ENCODE results near the gene OR12D1.
"Not testable (repeated sequence)": the region's sequence is repeated elsewhere in the genome, so short reads cannot be mapped to it uniquely, and the experiment has no call there.

The OR12D1 gene

GRCh38 chr6:29414588-29414987 lies at the start of gene OR12D1:
TSS of gene OR12D1 (plus strand) at chr6:29414928.
- DNase-seq (ENCODE audit: low read depth in 2 of 3, low spot score in 2 of 3): no peak

DNA sequence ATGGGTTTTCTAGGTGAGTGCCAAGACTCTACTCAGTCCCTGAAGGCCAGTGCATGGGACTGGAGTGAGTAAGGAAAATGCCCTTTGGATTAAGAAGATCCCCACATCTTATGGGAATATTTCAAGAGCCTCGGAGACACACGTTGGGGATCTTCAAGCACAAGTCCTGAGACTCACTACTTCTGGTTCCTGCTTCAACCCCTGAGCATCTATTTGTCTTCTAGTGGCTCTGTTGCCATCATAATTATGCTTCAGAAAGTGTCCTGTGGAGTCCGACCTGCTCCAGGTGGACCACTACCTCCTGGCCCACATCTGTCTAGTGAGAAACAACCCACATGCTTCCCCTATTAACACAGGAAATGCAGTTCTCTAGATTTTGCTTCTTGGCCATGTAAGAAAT lies 46.0 kb upstream of the OR12D1 start, which contains the start of gene OR5V1:
Gene OR5V1 (minus strand): TSS at position 101 of the 400 bp plus-strand sequence. CDS start 12,670 bp downstream, outside the sequence.
- DNase-seq (ENCODE audit: low read depth in 2 of 3, low spot score in 2 of 3): no peak

GRCh38 chr6:29375191-29375590 lies 39.5 kb upstream of the OR12D1 start, which contains the start of gene OR12D3:
TSS of gene OR12D3 (minus strand) at chr6:29375291. CDS start at chr6:29375287, 4 bp downstream.
- DNase-seq (ENCODE audit: low read depth in 2 of 3, low spot score in 2 of 3): no peak

DNA sequence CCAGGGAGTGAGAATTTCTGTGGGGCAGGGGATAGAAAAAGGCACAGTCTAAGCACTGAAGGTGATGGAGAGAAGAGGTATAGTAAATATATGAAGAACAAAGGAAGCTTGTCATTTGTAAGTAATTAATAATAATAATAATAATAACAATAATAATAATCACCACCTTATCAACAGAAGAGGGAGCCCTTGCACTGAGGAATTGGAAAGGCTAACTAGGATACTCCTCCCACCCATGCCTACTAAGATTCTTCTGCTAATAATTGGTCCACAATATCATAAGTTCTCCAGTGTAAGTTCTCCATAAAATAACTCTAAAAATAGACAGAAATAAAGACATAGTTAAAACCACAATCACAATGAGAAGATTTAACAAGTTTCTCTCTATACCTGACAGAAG lies 38.7 kb upstream of the OR12D1 start:
- DNase-seq (ENCODE audit: low read depth in 2 of 3, low spot score in 2 of 3): no peak

DNA sequence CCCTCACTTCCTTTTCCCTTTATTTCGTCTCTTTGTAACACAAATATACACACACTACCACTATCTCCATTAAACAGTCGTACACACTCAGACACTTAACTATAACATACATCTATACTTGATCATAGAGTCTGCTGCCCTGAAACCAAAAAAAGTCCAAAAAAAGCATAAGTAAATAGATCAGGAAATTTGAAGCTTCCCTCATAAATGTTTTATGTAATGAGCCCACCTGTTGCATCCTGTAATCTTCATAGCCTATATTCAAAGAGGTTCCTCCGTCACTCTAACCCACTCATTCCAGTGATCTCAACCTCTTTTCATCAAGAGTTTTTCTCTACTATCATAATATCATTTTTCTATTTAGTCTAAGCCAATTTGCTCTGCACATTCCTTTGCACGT lies 26.2 kb upstream of the OR12D1 start:
- DNase-seq (ENCODE audit: low read depth in 2 of 3, low spot score in 2 of 3): no peak

DNA sequence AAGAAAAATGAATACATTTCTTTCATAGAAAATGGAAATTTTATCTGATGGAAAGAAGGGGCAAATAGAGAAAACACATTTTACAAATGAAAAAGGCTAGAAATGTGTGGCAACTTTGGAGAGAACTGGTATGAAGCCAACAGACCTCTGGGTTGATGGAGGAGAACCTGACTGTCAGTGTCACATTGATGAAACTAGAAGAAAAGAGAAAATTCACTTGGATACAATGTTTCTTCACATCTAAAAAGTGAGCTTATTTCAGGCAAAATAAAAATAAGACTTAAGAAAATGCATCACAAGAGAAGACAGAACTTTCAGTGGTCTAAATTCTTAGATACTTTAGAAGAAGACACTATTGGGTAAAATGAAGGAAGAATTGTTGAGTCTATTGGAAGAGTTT lies 19.4 kb upstream of the OR12D1 start, which contains the start of gene OR12D2:
Gene OR12D2 (plus strand): TSS at position 301 of the 400 bp plus-strand sequence. CDS start 1,069 bp downstream, outside the sequence.
- DNase-seq (ENCODE audit: low read depth in 2 of 3, low spot score in 2 of 3): no peak

DNA sequence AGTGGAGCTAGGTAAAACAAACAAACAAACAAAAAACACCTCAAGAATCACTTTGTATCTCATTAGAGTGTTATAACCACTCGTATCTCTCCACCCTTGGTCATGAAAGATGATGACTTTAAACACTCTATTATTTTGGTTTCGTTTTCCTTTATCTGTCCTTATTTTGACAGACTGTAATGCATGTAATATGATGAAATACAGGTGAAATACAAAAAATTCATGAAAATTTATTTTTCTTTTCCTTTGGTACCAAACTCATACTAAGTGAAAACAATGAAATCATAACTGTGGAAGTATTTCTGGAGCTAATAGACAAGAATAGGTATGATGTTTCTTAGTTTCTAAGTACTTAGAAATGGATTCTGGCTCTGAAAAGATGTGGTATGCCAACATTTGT lies 15.2 kb upstream of the OR12D1 start:
- no peak for DNase-seq (ENCODE audit: low read depth in 2 of 3, low spot score in 2 of 3)

DNA sequence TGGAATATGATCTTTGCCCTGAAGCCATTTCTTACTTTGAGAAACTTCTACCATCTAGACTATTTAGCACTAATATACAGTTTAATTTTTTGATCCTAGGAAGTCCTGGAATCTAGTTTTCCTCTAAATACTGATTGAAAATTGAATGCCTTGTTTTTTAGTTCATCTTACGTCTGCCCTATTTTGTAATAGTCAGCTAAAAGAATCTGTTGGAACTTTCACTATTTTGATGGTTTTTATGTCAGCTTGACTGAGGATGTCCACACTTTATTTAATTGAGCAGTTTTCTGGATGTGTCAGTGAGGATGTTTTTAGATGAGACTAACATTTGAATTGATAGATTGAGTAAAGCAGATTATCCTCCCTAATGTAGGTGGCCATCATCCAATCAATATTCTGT lies 10.9 kb upstream of the OR12D1 start:
- DNase-seq (ENCODE audit: low read depth in 2 of 3, low spot score in 2 of 3): no peak

- no peak for DNase-seq (ENCODE audit: low read depth in 2 of 3, low spot score in 2 of 3)
Measured at GRCh38 chr6:29419516-29419915, 4.8 kb downstream of the OR12D1 start.

GRCh38 chr6:29424168-29424567 lies 9.4 kb downstream of the OR12D1 start:
- DNase-seq (ENCODE audit: low read depth in 2 of 3, low spot score in 2 of 3): no peak

DNA sequence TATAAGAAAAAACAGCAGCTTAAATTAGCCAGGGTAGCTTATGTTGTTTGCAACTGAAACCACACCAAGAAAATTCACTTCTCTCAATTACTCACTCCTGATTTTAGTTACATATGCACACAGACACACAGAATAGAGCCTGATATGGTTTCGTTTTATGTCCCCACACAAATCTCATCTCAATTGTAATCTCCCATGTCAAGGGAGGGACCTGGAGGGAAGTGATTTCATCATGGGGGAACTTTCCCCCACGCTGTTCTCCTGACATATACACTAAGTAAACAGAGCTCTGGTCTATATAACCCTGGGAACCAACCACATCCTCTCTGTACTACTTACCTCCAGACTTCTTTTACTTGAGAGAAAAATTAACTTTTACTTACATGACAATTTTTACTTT lies 9.8 kb downstream of the OR12D1 start:
- no peak for DNase-seq (ENCODE audit: low read depth in 2 of 3, low spot score in 2 of 3)

DNA sequence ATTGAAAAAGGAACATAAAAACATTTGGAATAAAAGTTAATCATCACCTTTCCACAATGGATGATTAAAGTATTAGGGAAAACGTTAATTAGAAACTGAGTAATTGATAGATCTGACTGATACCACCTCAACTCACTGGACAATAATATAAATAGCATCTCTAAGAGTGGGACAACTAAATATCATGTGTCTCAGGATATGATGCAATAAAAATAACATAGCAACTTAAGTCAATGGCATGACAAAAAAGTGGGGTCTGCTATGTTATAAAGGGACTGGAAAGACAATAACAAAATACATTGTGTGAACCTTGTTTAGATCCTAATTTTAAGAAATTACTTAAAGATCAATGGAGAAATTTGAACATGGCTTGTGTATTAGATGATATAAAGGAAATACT lies 10.3 kb downstream of the OR12D1 start:
- DNase-seq (ENCODE audit: low read depth in 2 of 3, low spot score in 2 of 3): no peak

DNA sequence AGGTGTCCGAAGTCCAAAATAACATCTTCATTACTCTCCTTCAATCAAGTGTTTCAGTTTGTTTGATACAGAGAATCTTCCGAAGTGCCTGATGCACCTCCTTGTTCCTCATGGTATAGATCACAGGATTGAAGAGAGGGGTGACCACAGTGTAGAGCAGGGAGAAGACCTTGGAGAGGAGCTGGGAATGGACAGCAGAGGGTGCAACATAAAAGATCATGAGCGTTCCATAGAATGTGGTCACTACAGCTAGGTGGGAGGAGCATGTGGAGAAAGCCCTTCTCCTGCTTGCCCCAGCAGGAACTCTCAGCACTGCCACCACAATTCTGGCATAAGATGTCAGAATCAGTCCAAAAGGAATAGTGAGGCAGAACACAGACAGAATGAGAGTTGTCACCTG lies 11.9 kb downstream of the OR12D1 start:
- DNase-seq (ENCODE audit: low read depth in 2 of 3, low spot score in 2 of 3): no peak

DNA sequence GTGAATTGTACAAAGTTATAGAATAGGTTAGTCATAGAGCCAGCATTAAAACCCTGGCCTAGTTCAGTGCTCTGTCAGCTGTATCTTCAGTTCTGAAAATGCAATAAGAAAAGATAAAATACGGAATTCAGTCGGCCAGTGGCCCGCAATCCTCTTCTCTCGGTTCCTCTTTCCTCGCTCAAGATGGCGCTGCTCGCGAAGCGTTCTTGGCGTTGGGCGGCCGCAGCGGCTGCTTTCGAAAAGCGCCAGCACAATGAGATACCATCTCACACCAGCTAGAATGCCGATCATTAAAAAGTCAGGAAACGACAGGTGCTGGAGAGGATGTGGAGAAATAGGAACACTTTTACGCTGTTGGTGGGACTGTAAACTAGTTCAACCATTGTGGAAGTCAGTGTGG lies 22.0 kb downstream of the OR12D1 start:
- DNase-seq (ENCODE audit: low read depth in 2 of 3, low spot score in 2 of 3): not testable (repeated sequence)

GRCh38 chr6:29439006-29439405 lies 24.3 kb downstream of the OR12D1 start, which contains the start of gene OR10C1:
TSS of gene OR10C1 (plus strand) at chr6:29439306. CDS start at chr6:29440016, 710 bp downstream.
- no peak for DNase-seq (ENCODE audit: low read depth in 2 of 3, low spot score in 2 of 3)

GRCh38 chr6:29442719-29443118 lies 28.0 kb downstream of the OR12D1 start:
- DNase-seq (ENCODE audit: low read depth in 2 of 3, low spot score in 2 of 3): no peak

- DNase-seq (ENCODE audit: low read depth in 2 of 3, low spot score in 2 of 3): not testable (repeated sequence)
Measured at GRCh38 chr6:29444031-29444430, 29.3 kb downstream of the OR12D1 start.

DNA sequence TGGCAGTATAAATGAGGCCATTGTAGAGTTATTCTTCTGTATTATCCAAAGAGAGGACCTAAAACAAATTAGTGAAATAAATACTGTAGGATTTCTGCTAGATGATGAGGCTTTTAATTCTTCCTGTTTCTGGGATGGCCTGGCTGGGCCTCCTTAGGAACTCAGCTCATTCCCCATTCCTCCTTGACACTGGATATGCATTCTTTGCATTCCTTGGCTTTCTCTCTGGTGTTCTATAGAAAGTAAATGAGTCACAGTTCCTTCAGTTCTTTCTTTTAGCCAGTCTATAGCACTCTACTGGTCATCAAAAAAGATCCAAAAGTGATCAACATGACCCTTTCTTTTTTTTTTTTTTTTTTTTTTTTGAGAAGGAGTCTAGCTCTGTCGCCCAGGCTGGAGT lies 32.9 kb downstream of the OR12D1 start:
- DNase-seq (ENCODE audit: low read depth in 2 of 3, low spot score in 2 of 3): no peak

- DNase-seq (ENCODE audit: low read depth in 2 of 3, low spot score in 2 of 3): no peak
Measured at GRCh38 chr6:29451471-29452193, 36.9 kb downstream of the OR12D1 start.

- no peak for DNase-seq (ENCODE audit: low read depth in 2 of 3, low spot score in 2 of 3)
Measured at GRCh38 chr6:29456971-29457370, 42.2 kb downstream of the OR12D1 start, which contains the start of the genes OR11A1 and OR2H1. TSS of gene OR11A1 (minus strand) at chr6:29457071. CDS start at chr6:29427641, 29,430 bp downstream. TSS of gene OR2H1 (plus strand) at chr6:29457155. CDS start at chr6:29461770, 4,615 bp downstream.

- no peak for DNase-seq (ENCODE audit: low read depth in 2 of 3, low spot score in 2 of 3)
Measured at GRCh38 chr6:29461021-29461814, 46.5 kb downstream of the OR12D1 start.

DNA sequence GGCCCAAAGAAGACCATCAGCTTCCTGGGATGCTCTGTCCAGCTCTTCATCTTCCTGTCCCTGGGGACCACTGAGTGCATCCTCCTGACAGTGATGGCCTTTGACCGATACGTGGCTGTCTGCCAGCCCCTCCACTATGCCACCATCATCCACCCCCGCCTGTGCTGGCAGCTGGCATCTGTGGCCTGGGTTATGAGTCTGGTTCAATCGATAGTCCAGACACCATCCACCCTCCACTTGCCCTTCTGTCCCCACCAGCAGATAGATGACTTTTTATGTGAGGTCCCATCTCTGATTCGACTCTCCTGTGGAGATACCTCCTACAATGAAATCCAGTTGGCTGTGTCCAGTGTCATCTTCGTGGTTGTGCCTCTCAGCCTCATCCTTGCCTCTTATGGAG lies 47.3 kb downstream of the OR12D1 start:
- DNase-seq (ENCODE audit: low read depth in 2 of 3, low spot score in 2 of 3): no peak

Measured in activated CD8-positive, alpha-beta memory T cell treated with anti-CD3 and anti-CD28 coated beads for 48 hours (primary cell).